Nephron progenitor cell (in vitro differentiated cells): Measurements from ENCODE around the gene PGPEP1.
A peak's percentile ranks its signal among the peaks of the same experiment; 100 is the strongest.
"Not testable (repeated sequence)": the region's sequence is repeated elsewhere in the genome, so short reads cannot be mapped to it uniquely, and the experiment has no call there.

ENCODE experiments used
- DNase-seq: peaks from one replicate; pipeline ENCODE4 v3.0.0; 2021
- H3K27ac Mint-ChIP-seq: 2 replicates; pipeline ENCODE4 v1.8.0; 2021; ENCODE audit warnings: mild to moderate bottlenecking, moderate library complexity, mixed read lengths
- H3K27me3 Mint-ChIP-seq: 2 replicates; pipeline ENCODE4 v1.8.0; 2021; ENCODE audit warnings: mild to moderate bottlenecking, low read depth, mixed read lengths; ENCODE audit not compliant: poor library complexity
- H3K36me3 Mint-ChIP-seq: 2 replicates; pipeline ENCODE4 v1.8.0; 2021; ENCODE audit warnings: low read depth, mixed read lengths
- H3K4me1 Mint-ChIP-seq: 2 replicates; pipeline ENCODE4 v1.8.0; 2021; ENCODE audit warnings: mixed read lengths
- H3K4me3 Mint-ChIP-seq: 2 replicates; pipeline ENCODE4 v1.8.0; 2021; ENCODE audit warnings: mild to moderate bottlenecking, moderate library complexity, mixed read lengths
- H3K9me3 Mint-ChIP-seq: 2 replicates; pipeline ENCODE4 v1.8.0; 2021; ENCODE audit warnings: mild to moderate bottlenecking, moderate library complexity, mixed read lengths
- CTCF ChIP-seq: fragments of 200-600 bp; sonication (generic); IDR thresholded peaks from 2 replicates; pipeline ENCODE4 v1.5.0; 2021; ENCODE audit warnings: antibody characterized with exemption

PGPEP1 gene

GRCh38 chr19:18340990-18341868, 831 bp downstream of the PGPEP1 start:
- no peak for TF ChIP-seq CTCF
- Mint-ChIP-seq H3K27ac (no peak overlapping the region), H3K9me3 (no peaks in the 10 kb centered on the region), H3K27me3 (peaks cover 50% of the 10 kb centered on the region), H3K4me3 (peak overlapping the region; percentile 86), H3K4me1 (peaks cover 38% of the 10 kb centered on the region), H3K36me3 (no peaks in the 10 kb centered on the region)
- peak; percentile 40 for DNase-seq

GRCh38 chr19:18342090-18342632, 1.8 kb downstream of the PGPEP1 start:
- no peak for DNase-seq
- H3K9me3 Mint-ChIP-seq, result no peaks in the 10 kb centered on the region
- TF ChIP-seq CTCF, result no peak
- peaks cover 48% of the 10 kb centered on the region for H3K4me1 Mint-ChIP-seq
- H3K27me3 Mint-ChIP-seq, result peaks cover 57% of the 10 kb centered on the region
- no peak overlapping the region for H3K27ac Mint-ChIP-seq
- H3K4me3 Mint-ChIP-seq, result no peak overlapping the region
- H3K36me3 Mint-ChIP-seq, result no peaks in the 10 kb centered on the region

- Mint-ChIP-seq H3K4me3 (no peak overlapping the region), H3K36me3 (no peaks in the 10 kb centered on the region), H3K27me3 (peaks cover 57% of the 10 kb centered on the region), H3K27ac (peak overlapping the region; percentile 19), H3K9me3 (no peaks in the 10 kb centered on the region), H3K4me1 (peaks cover 46% of the 10 kb centered on the region)
- TF ChIP-seq CTCF, result no peak
- no peak for DNase-seq
These were observed 4.2 kb downstream of the PGPEP1 start for GRCh38 chr19:18344582-18344950.

GRCh38 chr19:18345296-18345695, 4.9 kb downstream of the PGPEP1 start:
- TF ChIP-seq CTCF, result no peak
- H3K9me3 Mint-ChIP-seq, result no peaks in the 10 kb centered on the region
- DNase-seq, result no peak
- H3K4me3 Mint-ChIP-seq, result no peak overlapping the region
- H3K27me3 Mint-ChIP-seq, result peaks cover 52% of the 10 kb centered on the region
- H3K36me3 Mint-ChIP-seq, result no peaks in the 10 kb centered on the region
- peaks cover 40% of the 10 kb centered on the region for H3K4me1 Mint-ChIP-seq
- peak overlapping the region; percentile 19 for H3K27ac Mint-ChIP-seq

GRCh38 chr19:18346091-18346490, 5.7 kb downstream of the PGPEP1 start:
- Mint-ChIP-seq H3K9me3 (no peaks in the 10 kb centered on the region), H3K4me1 (peaks cover 40% of the 10 kb centered on the region), H3K36me3 (no peaks in the 10 kb centered on the region), H3K4me3 (no peak overlapping the region), H3K27me3 (peaks cover 52% of the 10 kb centered on the region), H3K27ac (no peak overlapping the region)
- TF ChIP-seq CTCF, result no peak
- no peak for DNase-seq

GRCh38 chr19:18348171-18348570, 7.8 kb downstream of the PGPEP1 start:
- no peaks in the 10 kb centered on the region for H3K36me3 Mint-ChIP-seq
- TF ChIP-seq CTCF, result no peak
- DNase-seq, result no peak
- H3K4me1 Mint-ChIP-seq, result peaks cover 30% of the 10 kb centered on the region
- peaks cover 40% of the 10 kb centered on the region for H3K27me3 Mint-ChIP-seq
- H3K27ac Mint-ChIP-seq, result no peak overlapping the region
- H3K4me3 Mint-ChIP-seq, result no peak overlapping the region
- no peaks in the 10 kb centered on the region for H3K9me3 Mint-ChIP-seq

- peaks cover 40% of the 10 kb centered on the region for H3K27me3 Mint-ChIP-seq
- not testable (repeated sequence) for H3K27ac Mint-ChIP-seq, H3K4me3 Mint-ChIP-seq, DNase-seq, H3K9me3 Mint-ChIP-seq, H3K36me3 Mint-ChIP-seq
- H3K4me1 Mint-ChIP-seq, result peaks cover 28% of the 10 kb centered on the region
These were observed 8.5 kb downstream of the PGPEP1 start for GRCh38 chr19:18348818-18349339.
